Parathyroid adenoma (tissue), 2 donors: ENCODE results near the gene MTHFD2L.

ENCODE experiments used
- H2AFZ ChIP-seq: fragments of 300-600 bp; sonication (generic); one replicate; pipeline ENCODE4 v1.7.0; 2017; ENCODE audit warnings: antibody characterized with exemption, mild to moderate bottlenecking
- H3K27ac ChIP-seq: fragments of 300-600 bp; sonication (generic); one replicate; pipeline ENCODE4 v1.7.0; 2017
- H3K27me3 ChIP-seq: fragments of 300-600 bp; sonication (generic); one replicate; pipeline ENCODE4 v1.7.0; 2017; ENCODE audit warnings: low read length; ENCODE audit not compliant: control insufficient read depth, insufficient read depth
- H3K36me3 ChIP-seq: fragments of 300-600 bp; sonication (generic); one replicate; pipeline ENCODE4 v1.7.0; 2017; ENCODE audit warnings: low read length; ENCODE audit not compliant: control insufficient read depth, insufficient read depth
- H3K4me1 ChIP-seq: fragments of 300-600 bp; sonication (generic); one replicate; pipeline ENCODE4 v1.7.0; 2017; ENCODE audit warnings: control low read depth
- H3K4me2 ChIP-seq: fragments of 300-600 bp; sonication (generic); one replicate; pipeline ENCODE4 v1.7.0; 2017; ENCODE audit warnings: low read length
- H3K4me3 ChIP-seq: fragments of 300-600 bp; sonication (generic); one replicate; pipeline ENCODE4 v1.7.0; 2017; ENCODE audit warnings: low read depth, low read length
- H3K79me2 ChIP-seq: fragments of 300-600 bp; sonication (generic); one replicate; pipeline ENCODE4 v1.7.0; 2017; ENCODE audit warnings: control low read depth
- H3K9ac ChIP-seq: fragments of 300-600 bp; sonication (generic); one replicate; pipeline ENCODE4 v1.7.0; 2017; ENCODE audit warnings: mild to moderate bottlenecking
- H3K9me3 ChIP-seq: fragments of 300-600 bp; sonication (generic); one replicate; pipeline ENCODE4 v1.7.0; 2017; ENCODE audit warnings: low read length; ENCODE audit not compliant: control insufficient read depth
- CTCF ChIP-seq: fragments of 300-600 bp; sonication (generic); IDR thresholded peaks from one replicate; pipeline ENCODE4 v1.7.0; 2017; ENCODE audit warnings: antibody characterized with exemption, mild to moderate bottlenecking
- donor health status: primary hyperparathyroidism.

MTHFD2L gene

GRCh38 chr4:74152836-74153235 is 5.1 kb upstream of the MTHFD2L start:
- Histone ChIP-seq H3K27ac (no peak overlapping the region), H3K9ac (no peak overlapping the region), H3K4me1 (peaks cover 2% of the 10 kb centered on the region), H3K27me3 (no peaks in the 10 kb centered on the region), H3K36me3 (no peaks in the 10 kb centered on the region), H2AFZ (no peak overlapping the region), H3K4me3 (no peak overlapping the region), H3K9me3 (no peaks in the 10 kb centered on the region), H3K79me2 (no peaks in the 10 kb centered on the region), H3K4me2 (no peak overlapping the region)
- TF ChIP-seq CTCF: no peak

GRCh38 chr4:74156521-74156920 is 1.4 kb upstream of the MTHFD2L start:
- H3K27me3 ChIP-seq: no peaks in the 10 kb centered on the region
- H3K27ac ChIP-seq: no peak overlapping the region
- H3K79me2 ChIP-seq: no peaks in the 10 kb centered on the region
- no peak overlapping the region for H2AFZ ChIP-seq
- H3K4me3 ChIP-seq: no peak overlapping the region
- H3K4me2 ChIP-seq: no peak overlapping the region
- no peak overlapping the region for H3K9ac ChIP-seq
- no peaks in the 10 kb centered on the region for H3K36me3 ChIP-seq
- H3K9me3 ChIP-seq: no peaks in the 10 kb centered on the region
- peaks cover 2% of the 10 kb centered on the region for H3K4me1 ChIP-seq
- no peak for TF ChIP-seq CTCF

- Histone ChIP-seq H3K4me3 (peak overlapping the region; percentile 65), H3K27ac (peak overlapping the region; percentile 89), H3K79me2 (no peaks in the 10 kb centered on the region), H3K4me1 (peaks cover 2% of the 10 kb centered on the region), H3K4me2 (peak overlapping the region; percentile 88), H3K27me3 (no peaks in the 10 kb centered on the region), H3K9ac (no peak overlapping the region), H3K9me3 (no peaks in the 10 kb centered on the region), H2AFZ (peak overlapping the region; percentile 98), H3K36me3 (no peaks in the 10 kb centered on the region)
- no peak for TF ChIP-seq CTCF
Measured at GRCh38 chr4:74157154-74157553, 764 bp upstream of the MTHFD2L start.

- peaks cover 2% of the 10 kb centered on the region for H3K4me1 ChIP-seq
- no peak overlapping the region for H3K9ac ChIP-seq
- H3K79me2 ChIP-seq: no peaks in the 10 kb centered on the region
- H3K36me3 ChIP-seq: no peaks in the 10 kb centered on the region
- peak overlapping the region; percentile 98 for H2AFZ ChIP-seq
- H3K27ac ChIP-seq: peak overlapping the region; percentile 38
- TF ChIP-seq CTCF: no peak
- no peaks in the 10 kb centered on the region for H3K9me3 ChIP-seq
- peak overlapping the region; percentile 88 for H3K4me2 ChIP-seq
- H3K27me3 ChIP-seq: no peaks in the 10 kb centered on the region
- H3K4me3 ChIP-seq: peak overlapping the region; percentile 65
Measured at GRCh38 chr4:74158466-74159142, 686 bp downstream of the MTHFD2L start.

- H3K9me3 ChIP-seq: no peaks in the 10 kb centered on the region
- peak overlapping the region; percentile 65 for H3K4me3 ChIP-seq
- no peaks in the 10 kb centered on the region for H3K36me3 ChIP-seq
- peaks cover 2% of the 10 kb centered on the region for H3K4me1 ChIP-seq
- peak overlapping the region; percentile 88 for H3K4me2 ChIP-seq
- no peak overlapping the region for H3K27ac ChIP-seq
- no peak overlapping the region for H3K9ac ChIP-seq
- no peak for TF ChIP-seq CTCF
- no peaks in the 10 kb centered on the region for H3K27me3 ChIP-seq
- H3K79me2 ChIP-seq: no peaks in the 10 kb centered on the region
- no peak overlapping the region for H2AFZ ChIP-seq
Measured at GRCh38 chr4:74159143-74159709, 1.3 kb downstream of the MTHFD2L start.
